ENCODE data around the gene VRK3.
"Not testable (repeated sequence)": the region's sequence is repeated elsewhere in the genome, so short reads cannot be mapped to it uniquely, and the experiment has no call there.

Gene VRK3

GRCh38 chr19:49975051-49975450, 50.1 kb downstream of the VRK3 start:
- no peak overlapping the region for H3K4me3 ChIP-seq (replicated peaks; ENCODE audit: low read depth, low read length)
- no peak for TF ChIP-seq CTCF (IDR thresholded peaks at IDR 0.05; ENCODE audit: low read depth, low read length, missing control alignments)

GRCh38 chr19:49973987-49974386, 51.2 kb downstream of the VRK3 start:
- no peak overlapping the region for H3K4me3 ChIP-seq (replicated peaks; ENCODE audit: low read depth, low read length)
- TF ChIP-seq CTCF (IDR thresholded peaks at IDR 0.05; ENCODE audit: low read depth, low read length, missing control alignments): no peak

More at GRCh38 chr19:49975051-49975450, 50.1 kb downstream of the VRK3 start:
- no peak for DNase-seq (ENCODE audit: extremely low read depth, low read depth)

GRCh38 chr19:49972841-49973240, 52.3 kb downstream of the VRK3 start:
- TF ChIP-seq CTCF (IDR thresholded peaks at IDR 0.05; ENCODE audit: low read depth, low read length, missing control alignments): no peak

More at GRCh38 chr19:49973987-49974386, 51.2 kb downstream of the VRK3 start:
- no peak for DNase-seq (ENCODE audit: extremely low read depth, low read depth)

GRCh38 chr19:49971991-49972411, 53.2 kb downstream of the VRK3 start:
- no peak for DNase-seq (ENCODE audit: extremely low read depth, low read depth)
- no peak overlapping the region for H3K4me3 ChIP-seq (replicated peaks; ENCODE audit: low read depth, low read length)
- no peak for TF ChIP-seq CTCF (IDR thresholded peaks at IDR 0.05; ENCODE audit: low read depth, low read length, missing control alignments)

More at GRCh38 chr19:49972841-49973240, 52.3 kb downstream of the VRK3 start:
- DNase-seq (ENCODE audit: extremely low read depth, low read depth): no peak
- no peak overlapping the region for H3K4me3 ChIP-seq (replicated peaks; ENCODE audit: low read depth, low read length)

- DNase-seq (ENCODE audit: extremely low read depth, low read depth); H3K4me3 ChIP-seq (replicated peaks; ENCODE audit: low read depth, low read length): not testable (repeated sequence)
Measured at GRCh38 chr19:49969355-49969754, 55.8 kb downstream of the VRK3 start.

GRCh38 chr19:49968279-49968922, 56.8 kb downstream of the VRK3 start:
- DNase-seq (ENCODE audit: extremely low read depth, low read depth): no peak
- no peak for TF ChIP-seq CTCF (IDR thresholded peaks at IDR 0.05; ENCODE audit: low read depth, low read length, missing control alignments)
- no peak overlapping the region for H3K4me3 ChIP-seq (replicated peaks; ENCODE audit: low read depth, low read length)

- not testable (repeated sequence) for DNase-seq (ENCODE audit: extremely low read depth, low read depth); H3K4me3 ChIP-seq (replicated peaks; ENCODE audit: low read depth, low read length)
Measured at GRCh38 chr19:49960980-49961379, 64.2 kb downstream of the VRK3 start, which contains the start of gene SIGLEC11. Gene SIGLEC11 (minus strand): TSS chr19:49961172. CDS start chr19:49961081, 91 bp downstream.

GRCh38 chr19:49959892-49960291, 65.3 kb downstream of the VRK3 start:
- H3K4me3 ChIP-seq (replicated peaks; ENCODE audit: low read depth, low read length); DNase-seq (ENCODE audit: extremely low read depth, low read depth): not testable (repeated sequence)

GRCh38 chr19:49958596-49958995, 66.6 kb downstream of the VRK3 start:
- DNase-seq (ENCODE audit: extremely low read depth, low read depth); H3K4me3 ChIP-seq (replicated peaks; ENCODE audit: low read depth, low read length): not testable (repeated sequence)

- DNase-seq (ENCODE audit: extremely low read depth, low read depth); H3K4me3 ChIP-seq (replicated peaks; ENCODE audit: low read depth, low read length): not testable (repeated sequence)
Measured at GRCh38 chr19:49958144-49958543, 67.0 kb downstream of the VRK3 start.

Measured in HFF-Myc (cell line).